Nephron (organoid): Measurements from ENCODE around the gene ADM.

Experiments
- H3K27ac Mint-ChIP-seq, 3 experiments: 2 replicates each; pipeline ENCODE4 v1.8.0; 2020; ENCODE audit warnings: mixed read lengths in 3 of 3, mild to moderate bottlenecking in 2 of 3, moderate library complexity in 1 of 3
- H3K27me3 Mint-ChIP-seq: 2 replicates; pipeline ENCODE4 v1.8.0; 2021; ENCODE audit warnings: low read depth, mild to moderate bottlenecking, moderate library complexity, mixed read lengths
- H3K36me3 Mint-ChIP-seq: 2 replicates; pipeline ENCODE4 v1.8.0; 2020; ENCODE audit warnings: low read depth, mixed read lengths
- H3K4me1 Mint-ChIP-seq: 2 replicates; pipeline ENCODE4 v1.8.0; 2020; ENCODE audit warnings: mixed read lengths
- H3K4me3 Mint-ChIP-seq, 3 experiments: 2 replicates each; pipeline ENCODE4 v1.8.0; 2020; ENCODE audit warnings: mild to moderate bottlenecking in 3 of 3, mixed read lengths in 3 of 3, moderate library complexity in 2 of 3
- H3K9me3 Mint-ChIP-seq: 2 replicates; pipeline ENCODE4 v1.8.0; 2020; ENCODE audit warnings: mixed read lengths
- TF ChIP-seq, protein P1 (sequence below), 3 experiments: fragments of 200-600 bp; sonication (generic); IDR thresholded peaks; one replicate each; pipeline ENCODE4 v1.5.0; 2021; ENCODE audit warnings: antibody characterized with exemption in 3 of 3; ENCODE audit not compliant: unreplicated experiment in 3 of 3

The ADM gene

DNA sequence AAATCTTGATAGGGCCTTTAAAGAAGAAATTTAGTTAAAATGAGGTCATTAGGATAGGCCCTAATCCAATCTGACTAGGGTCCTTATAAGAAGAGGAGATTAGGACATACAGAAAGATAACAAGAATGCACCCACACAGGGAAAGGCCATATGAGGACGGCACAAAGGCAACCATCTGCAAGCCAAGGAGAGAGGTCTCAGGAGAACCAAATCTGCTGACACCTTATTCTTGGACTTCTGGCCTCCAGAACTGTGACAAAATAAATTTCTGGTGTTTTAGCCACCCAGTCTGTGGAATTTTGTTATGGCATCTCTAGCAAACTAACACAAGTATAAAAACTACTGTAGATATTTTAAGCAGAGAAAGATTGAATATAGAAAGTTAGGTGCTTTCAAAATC, 28.6 kb downstream of the ADM start:
- Mint-ChIP-seq H3K4me3 (no peak overlapping the region), H3K27me3 (no peaks in the 10 kb centered on the region), H3K27ac (no peak overlapping the region), H3K4me1 (peaks cover 13% of the 10 kb centered on the region), H3K9me3 (peaks cover 3% of the 10 kb centered on the region), H3K36me3 (no peaks in the 10 kb centered on the region)
- TF ChIP-seq, protein P1, sequence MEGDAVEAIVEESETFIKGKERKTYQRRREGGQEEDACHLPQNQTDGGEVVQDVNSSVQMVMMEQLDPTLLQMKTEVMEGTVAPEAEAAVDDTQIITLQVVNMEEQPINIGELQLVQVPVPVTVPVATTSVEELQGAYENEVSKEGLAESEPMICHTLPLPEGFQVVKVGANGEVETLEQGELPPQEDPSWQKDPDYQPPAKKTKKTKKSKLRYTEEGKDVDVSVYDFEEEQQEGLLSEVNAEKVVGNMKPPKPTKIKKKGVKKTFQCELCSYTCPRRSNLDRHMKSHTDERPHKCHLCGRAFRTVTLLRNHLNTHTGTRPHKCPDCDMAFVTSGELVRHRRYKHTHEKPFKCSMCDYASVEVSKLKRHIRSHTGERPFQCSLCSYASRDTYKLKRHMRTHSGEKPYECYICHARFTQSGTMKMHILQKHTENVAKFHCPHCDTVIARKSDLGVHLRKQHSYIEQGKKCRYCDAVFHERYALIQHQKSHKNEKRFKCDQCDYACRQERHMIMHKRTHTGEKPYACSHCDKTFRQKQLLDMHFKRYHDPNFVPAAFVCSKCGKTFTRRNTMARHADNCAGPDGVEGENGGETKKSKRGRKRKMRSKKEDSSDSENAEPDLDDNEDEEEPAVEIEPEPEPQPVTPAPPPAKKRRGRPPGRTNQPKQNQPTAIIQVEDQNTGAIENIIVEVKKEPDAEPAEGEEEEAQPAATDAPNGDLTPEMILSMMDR (IDR thresholded peaks at IDR 0.05; ENCODE audit: unreplicated experiment in 3 of 3): no peak

DNA sequence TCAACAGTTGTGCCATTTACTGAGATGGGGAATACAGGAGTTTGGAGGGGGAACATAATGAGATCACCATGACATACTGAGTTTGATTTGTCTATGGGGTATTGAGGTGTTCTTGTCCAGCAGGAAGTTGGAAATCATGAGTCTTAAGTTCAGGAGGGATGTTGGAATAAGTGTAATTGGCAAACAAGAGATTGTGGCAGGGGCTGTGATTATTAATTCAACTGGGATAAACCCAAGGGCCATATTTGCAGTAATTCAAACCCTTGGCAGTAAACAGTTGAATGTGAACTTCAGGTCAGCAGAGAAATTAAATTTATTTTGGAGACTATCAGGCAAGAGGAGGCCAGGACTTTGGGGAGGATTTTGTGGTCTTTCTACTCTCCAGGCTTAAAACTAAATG, 33.4 kb downstream of the ADM start:
- Mint-ChIP-seq H3K9me3 (peaks cover 8% of the 10 kb centered on the region), H3K27me3 (peaks cover 6% of the 10 kb centered on the region), H3K4me1 (peaks cover 9% of the 10 kb centered on the region), H3K36me3 (no peaks in the 10 kb centered on the region), H3K4me3 (no peak overlapping the region), H3K27ac (peak overlapping the region in 2 of 3 experiments; percentile 49 to 58)
- TF ChIP-seq, protein P1 (IDR thresholded peaks at IDR 0.05; ENCODE audit: unreplicated experiment in 3 of 3): no peak

DNA sequence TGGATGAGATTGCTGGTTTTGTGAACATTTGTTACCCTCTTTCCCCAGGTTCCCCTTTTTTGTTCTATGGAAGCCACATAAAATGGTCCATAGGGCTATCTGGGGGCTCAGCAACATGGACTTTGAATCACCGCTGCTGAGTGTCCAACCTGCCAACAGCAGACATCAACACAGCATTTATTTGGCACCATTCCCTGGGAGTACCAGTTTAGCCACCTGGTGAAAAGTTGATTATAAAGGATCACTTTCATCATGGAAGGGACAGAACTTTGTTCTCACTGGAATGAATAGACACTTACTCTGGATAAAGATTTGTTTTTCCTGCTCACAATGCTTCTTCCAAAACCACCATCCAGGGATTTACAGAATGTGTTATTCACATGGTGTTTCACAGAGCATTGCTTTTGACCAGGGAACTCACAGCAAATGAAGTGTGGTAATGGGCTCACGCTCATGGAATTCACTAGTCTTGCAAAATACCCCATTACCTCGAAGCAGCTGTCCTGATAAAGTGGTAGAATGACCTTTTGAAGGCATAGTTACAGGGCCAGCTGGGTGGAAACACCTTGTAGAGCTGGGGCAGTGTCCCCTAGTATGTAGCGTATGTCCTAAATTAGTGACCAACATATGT, 43.9 kb downstream of the ADM start:
- Mint-ChIP-seq H3K9me3 (no peaks in the 10 kb centered on the region), H3K27ac (no peak overlapping the region), H3K4me3 (no peak overlapping the region), H3K4me1 (peaks cover 23% of the 10 kb centered on the region), H3K27me3 (peaks cover 2% of the 10 kb centered on the region), H3K36me3 (no peaks in the 10 kb centered on the region)
- TF ChIP-seq, protein P1 (IDR thresholded peaks at IDR 0.05; ENCODE audit: unreplicated experiment in 3 of 3): no peak

DNA sequence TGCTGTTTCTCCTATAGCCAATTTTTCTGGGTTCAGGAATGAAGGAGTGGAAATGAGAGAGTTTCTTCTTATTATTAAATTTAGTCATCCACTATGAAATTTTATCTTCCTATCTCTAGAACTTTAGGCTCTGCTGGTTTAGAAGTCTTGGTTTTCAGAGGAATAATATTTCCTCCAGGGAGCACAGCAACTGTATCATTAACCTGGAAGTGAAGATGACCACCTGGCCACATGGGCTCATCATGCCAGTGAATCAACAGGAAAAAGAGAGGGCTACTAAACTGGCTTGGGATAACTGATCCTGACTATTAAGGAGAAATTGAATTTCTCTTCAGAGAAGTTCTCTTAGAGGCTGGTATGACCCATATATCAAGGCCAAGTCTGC, 44.4 kb downstream of the ADM start:
- Mint-ChIP-seq H3K4me1 (peaks cover 26% of the 10 kb centered on the region), H3K27me3 (no peaks in the 10 kb centered on the region), H3K27ac (no peak overlapping the region), H3K36me3 (no peaks in the 10 kb centered on the region), H3K9me3 (no peaks in the 10 kb centered on the region), H3K4me3 (no peak overlapping the region)
- TF ChIP-seq, protein P1 (IDR thresholded peaks at IDR 0.05; ENCODE audit: unreplicated experiment in 3 of 3): no peak

DNA sequence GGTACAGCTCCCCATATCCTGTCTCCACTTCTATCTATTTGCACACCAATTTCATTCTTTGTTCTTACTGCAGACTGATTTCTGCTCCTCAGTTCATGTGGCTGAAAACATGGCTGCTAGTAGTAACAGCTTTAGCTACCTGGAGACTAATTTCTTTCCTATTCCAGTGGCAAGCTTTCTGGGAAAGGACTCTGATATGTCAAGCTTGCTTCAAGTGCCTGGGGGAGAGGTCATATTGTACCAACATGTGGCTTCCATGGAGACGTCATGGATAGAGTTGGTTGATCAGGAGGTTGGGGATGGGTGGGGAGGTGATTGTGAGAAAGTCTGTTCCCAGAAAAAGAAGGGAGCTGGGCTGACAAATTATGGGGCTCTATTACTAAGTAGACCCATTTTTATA, 44.9 kb downstream of the ADM start:
- Mint-ChIP-seq H3K4me1 (peaks cover 30% of the 10 kb centered on the region), H3K27me3 (no peaks in the 10 kb centered on the region), H3K4me3 (no peak overlapping the region), H3K9me3 (no peaks in the 10 kb centered on the region), H3K27ac (no peak overlapping the region), H3K36me3 (no peaks in the 10 kb centered on the region)
- TF ChIP-seq, protein P1 (IDR thresholded peaks at IDR 0.05; ENCODE audit: unreplicated experiment in 3 of 3): no peak

DNA sequence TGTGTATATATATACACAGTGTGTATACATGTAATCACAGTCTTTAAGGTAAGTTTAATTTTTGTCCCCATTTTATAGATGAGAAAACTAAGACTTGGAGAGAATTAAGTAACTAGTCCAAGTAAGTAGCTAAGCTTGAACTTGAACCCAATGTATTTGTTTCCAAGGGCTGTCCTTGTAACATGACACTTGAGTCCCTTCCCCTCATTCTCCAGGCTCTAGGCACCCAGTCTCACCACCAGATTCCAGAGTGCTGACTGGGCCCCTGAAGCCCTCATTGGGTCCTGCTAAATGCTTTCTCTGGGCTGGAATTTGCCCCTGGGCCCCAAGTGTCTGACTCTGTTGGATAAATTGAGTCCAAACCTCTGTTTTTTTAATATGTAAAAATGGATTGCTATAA, 45.5 kb downstream of the ADM start:
- Mint-ChIP-seq H3K4me3 (no peak overlapping the region), H3K36me3 (no peaks in the 10 kb centered on the region), H3K9me3 (no peaks in the 10 kb centered on the region), H3K27me3 (no peaks in the 10 kb centered on the region), H3K27ac (no peak overlapping the region), H3K4me1 (peaks cover 34% of the 10 kb centered on the region)
- TF ChIP-seq, protein P1 (IDR thresholded peaks at IDR 0.05; ENCODE audit: unreplicated experiment in 3 of 3): no peak
